ENCODE data around the gene USP17L19.
"Not testable (repeated sequence)": the region's sequence is repeated elsewhere in the genome, so short reads cannot be mapped to it uniquely, and the experiment has no call there.

USP17L19 gene

DNA sequence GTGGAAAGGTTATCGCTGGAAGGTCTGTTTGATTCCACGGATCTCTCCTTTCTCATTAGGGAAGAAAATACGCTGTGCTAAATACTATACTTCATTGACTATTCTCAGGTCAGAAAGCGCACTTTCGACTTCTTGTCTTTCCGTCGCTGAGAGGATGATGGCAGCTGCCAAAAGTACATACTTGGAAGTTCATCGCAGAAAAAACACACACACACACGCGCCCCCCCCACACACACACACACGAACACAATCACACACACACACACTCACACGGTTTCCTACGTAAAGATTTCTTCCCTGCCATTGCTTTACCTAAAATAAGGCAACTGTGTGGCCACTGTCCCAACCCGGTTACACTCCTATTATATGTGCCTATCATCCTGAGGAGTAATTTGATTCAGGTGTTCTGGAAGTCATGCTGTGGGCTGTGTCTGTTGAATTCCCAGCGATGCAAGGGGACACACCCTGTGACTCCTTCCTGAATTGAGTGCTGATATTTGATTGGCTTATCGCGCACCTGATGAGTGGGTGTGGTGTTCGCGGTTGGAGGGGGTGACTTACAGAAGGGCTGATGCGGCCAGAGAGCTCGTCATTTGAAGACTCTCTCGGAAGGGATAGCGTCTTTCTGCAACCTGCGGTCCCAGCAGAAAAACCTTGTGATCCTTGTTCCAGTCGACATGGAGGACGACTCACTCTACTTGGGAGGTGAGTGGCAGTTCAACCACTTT, 5.1 kb upstream of the USP17L19 start, which contains the start of gene USP17L18:
TSS of gene USP17L18 (plus strand) at position 678 of the 728 bp plus-strand sequence. CDS start at position 678, 0 bp downstream.
- WGBS, 2 experiments (ENCODE audit: insufficient coverage in 2 of 2), result 100% methylated on average over 4 of the region's 26 CpGs; no CpG with 5 or more reads in 1 of the 2 experiments
- not testable (repeated sequence) for H3K9me3 ChIP-seq (ENCODE audit: control insufficient read depth, low read length); H3K4me1 ChIP-seq (ENCODE audit: control insufficient read depth, insufficient read depth, low read length, poor library complexity, severe bottlenecking); H3K36me3 ChIP-seq (ENCODE audit: control insufficient read depth, insufficient read depth, low read length); H3K27ac ChIP-seq (ENCODE audit: low read depth, low read length, severe bottlenecking); H3K4me3 ChIP-seq (ENCODE audit: extremely low read depth, insufficient read depth, low read length, poor library complexity, severe bottlenecking)

DNA sequence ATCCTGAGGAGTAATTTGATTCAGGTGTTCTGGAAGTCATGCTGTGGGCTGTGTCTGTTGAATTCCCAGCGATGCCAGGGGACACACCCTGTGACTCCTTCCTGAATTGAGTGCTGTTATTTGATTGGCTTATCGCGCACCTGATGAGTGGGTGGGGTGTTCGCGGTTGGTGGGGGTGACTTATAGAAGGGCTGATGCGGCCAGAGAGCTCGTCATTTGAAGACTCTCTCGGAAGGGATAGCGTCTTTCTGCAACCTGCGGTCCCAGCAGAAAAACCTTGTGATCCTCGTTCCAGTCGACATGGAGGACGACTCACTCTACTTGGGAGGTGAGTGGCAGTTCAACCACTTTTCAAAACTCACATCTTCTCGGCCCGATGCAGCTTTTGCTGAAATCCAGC, 4.6 kb downstream of the USP17L19 start, which contains the start of gene USP17L20:
TSS of gene USP17L20 (plus strand) at position 301 of the 400 bp plus-strand sequence. CDS start at position 301, 0 bp downstream.
- not testable (repeated sequence) for H3K4me3 ChIP-seq (ENCODE audit: extremely low read depth, insufficient read depth, low read length, poor library complexity, severe bottlenecking); H3K4me1 ChIP-seq (ENCODE audit: control insufficient read depth, insufficient read depth, low read length, poor library complexity, severe bottlenecking); H3K36me3 ChIP-seq (ENCODE audit: control insufficient read depth, insufficient read depth, low read length); H3K9me3 ChIP-seq (ENCODE audit: control insufficient read depth, low read length); H3K27ac ChIP-seq (ENCODE audit: low read depth, low read length, severe bottlenecking)
- WGBS, 2 experiments (ENCODE audit: insufficient coverage in 2 of 2), result no CpG with 5 or more reads among the region's 15 CpGs

DNA sequence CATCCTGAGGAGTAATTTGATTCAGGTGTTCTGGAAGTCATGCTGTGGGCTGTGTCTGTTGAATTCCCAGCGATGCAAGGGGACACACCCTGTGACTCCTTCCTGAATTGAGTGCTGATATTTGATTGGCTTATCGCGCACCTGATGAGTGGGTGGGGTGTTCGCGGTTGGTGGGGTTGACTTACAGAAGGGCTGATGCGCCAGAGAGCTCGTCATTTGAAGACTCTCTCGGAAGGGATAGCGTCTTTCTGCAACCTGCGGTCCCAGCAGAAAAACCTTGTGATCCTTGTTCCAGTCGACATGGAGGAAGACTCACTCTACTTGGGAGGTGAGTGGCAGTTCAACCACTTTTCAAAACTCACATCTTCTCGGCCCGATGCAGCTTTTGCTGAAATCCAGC, 9.4 kb downstream of the USP17L19 start, which contains the start of gene USP17L21:
TSS of gene USP17L21 (plus strand) at position 301 of the 400 bp plus-strand sequence. CDS start at position 301, 0 bp downstream.
- H3K27ac ChIP-seq (ENCODE audit: low read depth, low read length, severe bottlenecking); H3K36me3 ChIP-seq (ENCODE audit: control insufficient read depth, insufficient read depth, low read length); H3K9me3 ChIP-seq (ENCODE audit: control insufficient read depth, low read length); H3K4me1 ChIP-seq (ENCODE audit: control insufficient read depth, insufficient read depth, low read length, poor library complexity, severe bottlenecking); H3K4me3 ChIP-seq (ENCODE audit: extremely low read depth, insufficient read depth, low read length, poor library complexity, severe bottlenecking): not testable (repeated sequence)
- no CpG with 5 or more reads among the region's 13 CpGs for WGBS, 2 experiments (ENCODE audit: insufficient coverage in 2 of 2)

DNA sequence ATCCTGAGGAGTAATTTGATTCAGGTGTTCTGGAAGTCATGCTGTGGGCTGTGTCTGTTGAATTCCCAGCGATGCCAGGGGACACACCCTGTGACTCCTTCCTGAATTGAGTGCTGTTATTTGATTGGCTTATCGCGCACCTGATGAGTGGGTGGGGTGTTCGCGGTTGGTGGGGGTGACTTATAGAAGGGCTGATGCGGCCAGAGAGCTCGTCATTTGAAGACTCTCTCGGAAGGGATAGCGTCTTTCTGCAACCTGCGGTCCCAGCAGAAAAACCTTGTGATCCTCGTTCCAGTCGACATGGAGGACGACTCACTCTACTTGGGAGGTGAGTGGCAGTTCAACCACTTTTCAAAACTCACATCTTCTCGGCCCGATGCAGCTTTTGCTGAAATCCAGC, 14.1 kb downstream of the USP17L19 start, which contains the start of gene USP17L22:
TSS of gene USP17L22 (plus strand) at position 301 of the 400 bp plus-strand sequence. CDS start at position 301, 0 bp downstream.
- not testable (repeated sequence) for H3K36me3 ChIP-seq (ENCODE audit: control insufficient read depth, insufficient read depth, low read length); H3K9me3 ChIP-seq (ENCODE audit: control insufficient read depth, low read length); H3K27ac ChIP-seq (ENCODE audit: low read depth, low read length, severe bottlenecking); H3K4me1 ChIP-seq (ENCODE audit: control insufficient read depth, insufficient read depth, low read length, poor library complexity, severe bottlenecking); H3K4me3 ChIP-seq (ENCODE audit: extremely low read depth, insufficient read depth, low read length, poor library complexity, severe bottlenecking)
- WGBS, 2 experiments (ENCODE audit: insufficient coverage in 2 of 2), result no CpG with 5 or more reads among the region's 15 CpGs

DNA sequence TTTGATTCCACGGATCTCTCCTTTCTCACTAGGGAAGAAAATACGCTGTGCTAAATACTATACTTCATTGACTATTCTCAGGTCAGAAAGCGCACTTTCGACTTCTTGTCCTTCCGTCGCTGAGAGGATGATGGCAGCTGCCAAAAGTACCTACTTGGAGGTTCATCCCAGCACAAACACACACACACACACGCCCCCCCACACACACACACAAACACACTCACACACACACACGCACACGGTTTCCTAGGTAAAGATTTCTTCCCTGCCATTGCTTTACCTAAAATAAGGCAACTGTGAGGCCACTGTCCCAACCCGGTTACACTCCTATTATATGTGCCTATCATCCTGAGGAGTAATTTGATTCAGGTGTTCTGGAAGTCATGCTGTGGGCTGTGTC, 18.5 kb downstream of the USP17L19 start:
- H3K4me3 ChIP-seq (ENCODE audit: extremely low read depth, insufficient read depth, low read length, poor library complexity, severe bottlenecking); H3K9me3 ChIP-seq (ENCODE audit: control insufficient read depth, low read length); H3K27ac ChIP-seq (ENCODE audit: low read depth, low read length, severe bottlenecking); H3K4me1 ChIP-seq (ENCODE audit: control insufficient read depth, insufficient read depth, low read length, poor library complexity, severe bottlenecking); H3K36me3 ChIP-seq (ENCODE audit: control insufficient read depth, insufficient read depth, low read length): not testable (repeated sequence)
- 57 to 74% methylated on average over 2 to 5 of the region's 10 CpGs for WGBS, 2 experiments (ENCODE audit: insufficient coverage in 2 of 2)
